Measurements from ENCODE around the gene ASPHD2.
"Not testable (repeated sequence)": the region's sequence is repeated elsewhere in the genome, so short reads cannot be mapped to it uniquely, and the experiment has no call there.

Gene ASPHD2

GRCh38 chr22:26428515-26429457, at the start of gene ASPHD2:
Gene ASPHD2, plus strand, starts transcription at chr22:26429260. Its CDS starts 4,356 bp downstream, at chr22:26433616.
- DNase-seq = peak; percentile 83

- no peak for DNase-seq
These were observed 48.8 kb upstream of the ASPHD2 start for GRCh38 chr22:26380072-26380830.

- no peak for DNase-seq
These were observed 46.3 kb upstream of the ASPHD2 start for GRCh38 chr22:26382782-26383181.

DNA sequence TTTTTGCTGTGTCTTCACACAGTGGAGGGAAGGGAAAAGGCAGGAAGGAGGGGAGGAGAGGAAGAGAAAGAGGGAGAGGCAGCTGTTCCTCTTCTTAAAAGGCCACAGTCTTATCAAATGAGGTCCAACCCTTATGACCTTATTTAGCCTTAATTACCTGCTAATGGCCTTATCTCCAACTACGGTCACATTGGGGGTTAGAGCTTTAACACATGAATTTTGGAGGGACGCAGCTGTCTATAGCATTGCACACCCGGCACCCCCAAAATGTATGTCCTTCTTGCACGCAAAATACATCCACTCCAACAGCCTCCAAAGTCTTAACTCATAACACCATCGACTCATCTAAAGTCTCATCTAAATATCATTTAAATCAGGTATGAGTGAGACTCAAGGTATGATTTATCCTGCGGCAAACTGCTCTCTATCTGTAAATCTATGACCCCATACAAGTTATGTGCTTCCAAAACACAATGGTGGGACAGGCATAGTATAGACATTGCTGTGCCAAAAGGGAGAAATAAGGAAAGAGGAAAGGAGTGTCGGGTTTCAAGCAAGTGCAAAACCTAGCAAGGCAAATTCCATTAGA, 45.0 kb upstream of the ASPHD2 start:
- DNase-seq = no peak

DNA sequence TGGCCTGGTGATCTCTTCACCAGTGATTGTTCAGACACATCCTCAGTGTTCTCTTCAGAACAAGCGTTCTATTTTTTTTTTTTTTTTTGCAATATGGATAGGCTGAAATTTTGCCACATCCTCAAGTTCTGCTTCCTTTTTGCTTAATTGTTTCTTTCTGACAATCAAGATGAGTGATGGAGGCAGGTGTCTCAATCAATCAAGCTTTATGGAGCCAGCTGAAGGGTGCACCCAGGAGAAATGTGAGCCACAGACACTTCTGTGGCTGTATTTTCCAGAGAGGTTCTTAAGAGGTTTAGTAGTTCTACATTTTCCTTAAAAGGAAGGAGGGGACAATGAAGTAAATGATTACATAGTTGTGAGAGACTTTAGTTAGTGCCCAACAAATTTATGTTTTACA, 43.9 kb upstream of the ASPHD2 start:
- DNase-seq = no peak

DNA sequence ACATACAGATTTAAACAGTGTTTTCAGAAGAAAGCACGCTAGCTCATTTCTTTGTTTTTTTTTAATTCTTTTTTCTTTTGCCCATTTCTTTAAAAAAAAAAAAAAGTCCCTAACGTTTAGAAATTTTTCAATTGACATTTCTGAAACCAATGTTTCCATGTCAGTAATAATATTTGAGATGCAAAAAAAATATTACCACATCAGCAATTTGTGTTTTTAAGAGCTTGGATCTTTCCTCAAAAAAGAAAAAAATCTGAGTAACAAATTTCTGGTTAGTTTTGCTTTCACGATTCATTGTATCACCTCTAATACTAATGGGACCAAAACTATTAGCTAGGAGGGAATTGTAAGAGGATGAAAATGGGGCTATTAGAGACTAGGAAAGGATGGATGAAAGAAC, 39.9 kb upstream of the ASPHD2 start:
- no peak for DNase-seq

- DNase-seq = no peak
These were observed 38.0 kb upstream of the ASPHD2 start for GRCh38 chr22:26391091-26391490.

- no peak for DNase-seq
These were observed 37.4 kb upstream of the ASPHD2 start for GRCh38 chr22:26391623-26392022.

DNA sequence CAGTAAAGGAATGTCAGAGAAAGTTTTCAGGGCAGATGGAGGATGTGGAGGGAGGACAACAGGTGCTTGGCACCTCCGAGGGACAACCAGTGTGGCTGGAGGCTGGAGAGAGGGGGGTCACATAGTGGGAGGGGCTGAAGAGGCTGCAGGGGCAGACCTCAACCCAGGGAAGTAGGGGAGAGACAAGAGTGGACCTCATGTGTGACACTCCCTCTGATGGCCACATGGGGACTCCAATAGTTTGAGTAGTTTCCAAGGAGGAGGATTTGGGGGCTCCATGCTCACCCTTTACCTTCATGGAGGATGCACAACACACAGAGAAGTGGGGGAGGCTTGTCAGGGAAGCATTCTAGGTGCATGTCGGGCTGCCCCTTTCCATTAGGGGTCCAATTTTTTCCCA, 35.1 kb upstream of the ASPHD2 start:
- no peak for DNase-seq

- DNase-seq = no peak
These were observed 34.3 kb upstream of the ASPHD2 start for GRCh38 chr22:26394777-26395176.

GRCh38 chr22:26395926-26396325, 33.1 kb upstream of the ASPHD2 start:
- no peak for DNase-seq

DNA sequence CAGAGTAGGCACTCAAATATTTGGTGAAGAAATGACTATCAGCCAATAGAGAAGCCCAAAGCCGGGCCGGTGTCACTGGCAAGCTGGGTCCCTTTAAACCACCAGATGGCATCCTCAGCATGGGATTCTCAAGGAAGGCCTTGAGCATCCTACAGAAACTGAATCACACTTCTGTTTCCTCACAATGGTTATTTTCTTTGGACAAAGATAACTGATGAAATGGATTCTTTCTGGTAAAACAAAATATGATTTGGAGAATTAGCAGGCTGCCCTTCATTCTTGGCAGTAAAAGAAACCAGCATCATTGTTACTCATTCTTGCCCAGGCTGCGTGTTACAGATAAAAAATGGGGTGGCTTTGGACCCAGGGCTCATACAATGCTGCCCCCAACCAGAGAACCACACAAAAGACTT, 30.3 kb upstream of the ASPHD2 start:
- peak; percentile 74 for DNase-seq

DNA sequence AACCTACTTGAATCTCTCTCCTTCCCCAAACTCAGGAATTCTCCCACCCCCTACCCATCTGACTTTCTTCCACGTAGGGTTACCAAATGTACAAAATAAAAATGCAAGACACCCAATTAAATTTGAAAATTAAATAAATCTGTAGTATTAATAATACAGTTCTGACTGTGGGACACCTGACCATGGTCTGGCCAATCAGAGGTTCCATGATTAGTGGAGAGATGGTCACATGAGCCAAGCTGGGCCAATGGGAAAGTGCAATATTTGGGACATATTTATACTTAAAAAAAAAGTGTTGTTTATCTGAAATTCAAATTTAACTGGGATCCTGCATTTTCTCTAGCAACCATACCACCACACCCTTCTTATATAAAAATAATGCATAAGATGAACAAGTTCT, 29.8 kb upstream of the ASPHD2 start:
- DNase-seq = no peak

GRCh38 chr22:26401726-26402125, 27.3 kb upstream of the ASPHD2 start:
- DNase-seq = peak; percentile 12

GRCh38 chr22:26404851-26405421, 24.1 kb upstream of the ASPHD2 start:
- DNase-seq = no peak

DNA sequence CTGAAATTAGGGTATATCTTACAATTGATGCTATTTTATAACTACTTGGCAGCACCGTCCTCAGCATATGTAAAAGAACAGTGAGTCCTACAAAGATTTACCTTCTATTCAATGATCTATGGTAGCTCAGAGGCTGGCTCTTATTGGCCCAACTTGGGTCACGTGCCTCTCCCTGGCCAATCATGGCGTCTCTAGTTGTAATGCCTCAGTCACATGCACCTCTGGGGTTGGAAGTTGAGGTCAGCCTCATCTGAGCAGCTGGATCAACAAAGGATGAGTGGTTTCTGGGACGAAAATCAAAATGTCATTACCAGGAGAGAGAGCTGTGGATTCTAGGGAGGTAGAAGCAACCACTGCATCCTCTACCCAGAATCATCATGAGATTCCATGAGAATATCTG, 22.9 kb upstream of the ASPHD2 start:
- no peak for DNase-seq

DNA sequence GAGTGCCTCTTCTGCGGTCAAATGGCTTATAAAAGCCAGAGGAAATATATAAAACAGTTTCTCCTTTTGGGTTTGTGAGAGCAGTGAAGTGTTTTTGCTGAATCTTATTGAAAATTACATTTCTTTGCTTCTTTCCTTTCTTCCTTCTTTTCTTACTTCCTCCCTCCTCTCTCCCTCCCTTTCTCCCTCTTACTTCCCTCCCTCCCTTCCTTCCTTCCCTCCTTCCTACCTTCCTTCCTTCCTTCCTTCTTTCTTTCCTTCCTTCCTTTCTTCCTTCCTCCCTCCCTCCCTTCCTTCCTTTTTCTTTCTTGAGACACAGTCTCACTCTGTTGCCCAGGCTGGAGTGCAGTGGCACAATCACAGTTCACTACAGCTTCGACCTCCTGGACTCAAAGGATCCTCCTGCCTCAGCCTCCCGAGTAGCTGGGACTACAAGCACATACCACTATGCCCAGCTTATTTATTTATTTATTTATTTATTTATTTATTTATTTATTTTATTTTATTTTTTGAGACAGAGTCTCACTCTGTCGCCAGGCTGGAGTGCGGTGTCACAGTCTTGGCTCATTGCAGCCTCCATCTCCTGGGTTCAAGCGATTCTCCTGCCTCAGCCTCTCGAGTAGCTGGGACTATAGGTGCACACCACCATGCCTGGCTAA, 20.4 kb upstream of the ASPHD2 start:
- DNase-seq = not testable (repeated sequence)

- DNase-seq = no peak
These were observed 19.2 kb upstream of the ASPHD2 start for GRCh38 chr22:26409719-26410335.

DNA sequence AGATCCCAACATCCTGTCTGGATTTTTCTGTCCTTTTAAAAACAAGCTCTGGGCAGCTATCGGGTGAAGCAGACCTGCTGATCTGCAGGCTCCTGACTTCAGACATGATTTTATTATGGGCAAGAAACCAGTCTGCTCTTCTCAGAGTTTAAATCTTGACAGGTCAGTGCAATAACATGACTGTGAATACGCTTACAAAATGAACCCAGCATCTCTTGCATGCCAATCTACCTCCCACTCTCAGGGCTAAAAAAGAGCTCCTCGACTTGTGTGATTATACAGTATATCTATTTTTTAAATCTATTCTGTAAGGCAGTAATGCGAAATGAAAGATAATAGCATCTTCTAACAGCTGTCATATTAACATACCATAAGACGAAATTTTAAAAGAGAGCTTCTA, 18.7 kb upstream of the ASPHD2 start:
- DNase-seq = no peak

GRCh38 chr22:26414347-26414746, 14.7 kb upstream of the ASPHD2 start:
- no peak for DNase-seq

- DNase-seq = no peak
These were observed 12.8 kb upstream of the ASPHD2 start for GRCh38 chr22:26416256-26416655.

GRCh38 chr22:26416670-26417276, 12.3 kb upstream of the ASPHD2 start:
- no peak for DNase-seq
